ENCODE data around the gene PRR12.

The PRR12 gene, protein sequence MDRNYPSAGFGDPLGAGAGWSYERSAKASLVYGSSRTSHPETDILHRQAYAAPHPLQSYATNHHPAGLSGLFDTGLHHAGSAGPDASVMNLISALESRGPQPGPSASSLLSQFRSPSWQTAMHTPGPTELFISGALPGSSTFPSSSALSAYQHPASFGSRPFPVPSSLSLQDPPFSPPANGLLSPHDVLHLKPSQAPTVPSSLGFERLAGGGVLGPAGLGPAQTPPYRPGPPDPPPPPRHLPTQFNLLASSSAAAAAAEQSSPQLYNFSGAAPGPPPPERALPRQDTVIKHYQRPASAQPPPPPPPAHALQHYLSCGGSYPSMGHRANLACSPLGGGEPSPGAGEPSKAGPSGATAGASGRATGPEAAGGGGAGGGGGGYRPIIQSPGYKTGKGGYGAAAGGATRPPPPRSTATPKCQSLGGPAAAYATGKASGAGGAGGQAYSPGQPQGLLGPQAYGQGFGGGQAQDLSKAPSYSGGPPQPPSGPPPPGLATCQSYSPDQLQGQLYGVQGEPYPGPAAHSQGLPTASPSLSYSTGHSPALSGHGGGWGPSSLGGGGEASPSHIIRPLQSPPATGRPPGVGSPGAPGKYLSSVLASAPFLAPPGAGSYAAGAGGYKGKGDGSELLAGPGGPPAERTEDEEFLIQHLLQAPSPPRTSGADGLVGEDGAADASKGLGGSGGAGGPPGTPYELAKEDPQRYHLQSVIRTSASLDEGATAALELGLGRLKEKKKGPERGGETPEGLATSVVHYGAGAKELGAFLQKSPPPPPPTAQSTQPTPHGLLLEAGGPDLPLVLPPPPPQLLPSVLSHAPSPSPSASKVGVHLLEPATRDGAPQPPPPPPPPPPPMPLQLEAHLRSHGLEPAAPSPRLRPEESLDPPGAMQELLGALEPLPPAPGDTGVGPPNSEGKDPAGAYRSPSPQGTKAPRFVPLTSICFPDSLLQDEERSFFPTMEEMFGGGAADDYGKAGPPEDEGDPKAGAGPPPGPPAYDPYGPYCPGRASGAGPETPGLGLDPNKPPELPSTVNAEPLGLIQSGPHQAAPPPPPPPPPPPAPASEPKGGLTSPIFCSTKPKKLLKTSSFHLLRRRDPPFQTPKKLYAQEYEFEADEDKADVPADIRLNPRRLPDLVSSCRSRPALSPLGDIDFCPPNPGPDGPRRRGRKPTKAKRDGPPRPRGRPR (N-terminal part only)

DNA sequence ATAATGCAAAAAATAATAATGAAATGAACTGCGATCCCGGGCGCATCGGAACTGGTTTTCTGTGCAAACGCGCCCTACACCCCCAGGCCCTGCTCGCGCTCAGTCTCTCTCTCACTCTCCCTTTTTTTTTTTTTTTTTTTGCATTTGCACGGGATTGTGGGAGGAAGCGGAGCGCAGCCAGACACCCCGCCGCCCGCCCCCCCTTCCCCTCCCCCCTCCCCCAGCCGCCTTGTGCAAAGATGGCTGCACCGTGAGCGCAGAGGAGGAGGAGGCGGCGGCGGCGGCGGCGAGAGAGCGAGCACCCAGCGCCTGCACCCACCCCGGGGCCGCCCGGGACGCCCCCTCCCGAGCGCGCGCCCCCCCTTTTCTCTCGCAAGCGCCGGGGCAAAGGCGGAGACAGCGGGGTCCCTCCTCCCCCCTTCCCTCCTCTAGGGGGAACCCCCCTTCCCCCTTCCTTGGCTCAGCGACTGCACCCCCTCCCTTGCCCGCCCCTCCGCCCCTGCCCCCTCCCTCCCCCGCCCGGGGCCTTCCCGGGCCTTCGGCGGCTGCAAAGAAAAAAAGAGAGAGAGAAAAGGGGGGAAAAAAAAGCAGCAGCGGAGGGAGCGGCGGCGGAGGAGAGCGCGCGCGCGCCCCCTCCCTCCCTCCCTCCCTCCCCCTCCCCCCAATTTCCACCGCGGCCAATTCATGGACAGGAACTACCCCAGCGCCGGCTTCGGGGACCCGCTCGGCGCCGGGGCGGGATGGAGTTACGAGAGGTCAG lies at the start of gene PRR12:
TSS of gene PRR12 (plus strand) at position 212 of the 760 bp plus-strand sequence. CDS start at position 685, 473 bp downstream.
- H3K4me3 ChIP-seq (ENCODE audit: low read depth, low read length), result peak within 1 kb of the TSS; percentile 92
- TF ChIP-seq, protein P1, sequence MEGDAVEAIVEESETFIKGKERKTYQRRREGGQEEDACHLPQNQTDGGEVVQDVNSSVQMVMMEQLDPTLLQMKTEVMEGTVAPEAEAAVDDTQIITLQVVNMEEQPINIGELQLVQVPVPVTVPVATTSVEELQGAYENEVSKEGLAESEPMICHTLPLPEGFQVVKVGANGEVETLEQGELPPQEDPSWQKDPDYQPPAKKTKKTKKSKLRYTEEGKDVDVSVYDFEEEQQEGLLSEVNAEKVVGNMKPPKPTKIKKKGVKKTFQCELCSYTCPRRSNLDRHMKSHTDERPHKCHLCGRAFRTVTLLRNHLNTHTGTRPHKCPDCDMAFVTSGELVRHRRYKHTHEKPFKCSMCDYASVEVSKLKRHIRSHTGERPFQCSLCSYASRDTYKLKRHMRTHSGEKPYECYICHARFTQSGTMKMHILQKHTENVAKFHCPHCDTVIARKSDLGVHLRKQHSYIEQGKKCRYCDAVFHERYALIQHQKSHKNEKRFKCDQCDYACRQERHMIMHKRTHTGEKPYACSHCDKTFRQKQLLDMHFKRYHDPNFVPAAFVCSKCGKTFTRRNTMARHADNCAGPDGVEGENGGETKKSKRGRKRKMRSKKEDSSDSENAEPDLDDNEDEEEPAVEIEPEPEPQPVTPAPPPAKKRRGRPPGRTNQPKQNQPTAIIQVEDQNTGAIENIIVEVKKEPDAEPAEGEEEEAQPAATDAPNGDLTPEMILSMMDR (IDR thresholded peaks at IDR 0.05; ENCODE audit: borderline replicate concordance, insufficient read depth, low read depth, low read length), result no peak

DNA sequence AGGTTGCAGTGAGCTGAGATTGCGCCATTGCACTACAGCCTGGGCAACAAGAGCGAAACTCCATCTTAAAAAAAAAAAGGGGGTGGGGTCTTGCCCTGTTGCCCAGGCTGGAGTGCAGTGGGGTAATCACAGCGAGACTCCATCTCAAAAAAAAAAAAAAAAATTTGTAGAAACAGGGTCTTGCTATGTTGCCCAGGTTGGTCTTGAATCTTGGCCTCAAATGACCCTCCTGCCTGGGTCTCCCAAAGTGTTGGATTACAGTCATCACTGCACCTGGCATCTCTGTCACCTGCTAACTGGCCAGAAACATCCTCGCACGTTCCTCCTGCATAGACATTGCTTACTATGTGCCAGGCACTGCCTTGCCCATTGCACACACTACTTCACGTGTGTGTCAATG lies 49.1 kb upstream of the PRR12 start:
- H3K4me3 ChIP-seq (ENCODE audit: low read depth, low read length), result no peak overlapping the region
- TF ChIP-seq, protein P1 (IDR thresholded peaks at IDR 0.05; ENCODE audit: borderline replicate concordance, insufficient read depth, low read depth, low read length), result no peak

DNA sequence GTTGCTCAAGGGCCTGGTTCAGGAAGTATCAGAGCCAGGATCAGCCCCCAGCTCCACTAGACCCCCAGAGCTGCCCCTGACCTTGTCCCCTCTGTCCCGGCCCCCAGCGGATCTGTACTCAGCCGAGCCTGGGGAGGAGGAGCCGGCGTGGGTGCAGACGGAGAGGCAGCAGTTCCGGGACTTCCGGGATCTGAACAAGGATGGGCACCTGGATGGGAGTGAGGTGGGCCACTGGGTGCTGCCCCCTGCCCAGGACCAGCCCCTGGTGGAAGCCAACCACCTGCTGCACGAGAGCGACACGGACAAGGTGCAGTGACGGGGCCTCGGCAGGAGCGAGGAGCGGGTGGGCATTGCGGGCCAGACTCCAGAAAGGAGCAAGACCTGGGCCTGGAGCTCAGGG lies 48.5 kb upstream of the PRR12 start:
- TF ChIP-seq, protein P1 (IDR thresholded peaks at IDR 0.05; ENCODE audit: borderline replicate concordance, insufficient read depth, low read depth, low read length), result no peak
- H3K4me3 ChIP-seq (ENCODE audit: low read depth, low read length), result no peak overlapping the region

DNA sequence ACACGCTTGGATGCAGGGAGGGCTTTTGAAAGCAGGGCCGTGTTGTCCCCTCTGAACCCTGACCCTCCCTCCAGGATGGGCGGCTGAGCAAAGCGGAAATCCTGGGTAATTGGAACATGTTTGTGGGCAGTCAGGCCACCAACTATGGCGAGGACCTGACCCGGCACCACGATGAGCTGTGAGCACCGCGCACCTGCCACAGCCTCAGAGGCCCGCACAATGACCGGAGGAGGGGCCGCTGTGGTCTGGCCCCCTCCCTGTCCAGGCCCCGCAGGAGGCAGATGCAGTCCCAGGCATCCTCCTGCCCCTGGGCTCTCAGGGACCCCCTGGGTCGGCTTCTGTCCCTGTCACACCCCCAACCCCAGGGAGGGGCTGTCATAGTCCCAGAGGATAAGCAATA lies 48.0 kb upstream of the PRR12 start:
- H3K4me3 ChIP-seq (ENCODE audit: low read depth, low read length), result no peak overlapping the region
- TF ChIP-seq, protein P1 (IDR thresholded peaks at IDR 0.05; ENCODE audit: borderline replicate concordance, insufficient read depth, low read depth, low read length), result no peak

DNA sequence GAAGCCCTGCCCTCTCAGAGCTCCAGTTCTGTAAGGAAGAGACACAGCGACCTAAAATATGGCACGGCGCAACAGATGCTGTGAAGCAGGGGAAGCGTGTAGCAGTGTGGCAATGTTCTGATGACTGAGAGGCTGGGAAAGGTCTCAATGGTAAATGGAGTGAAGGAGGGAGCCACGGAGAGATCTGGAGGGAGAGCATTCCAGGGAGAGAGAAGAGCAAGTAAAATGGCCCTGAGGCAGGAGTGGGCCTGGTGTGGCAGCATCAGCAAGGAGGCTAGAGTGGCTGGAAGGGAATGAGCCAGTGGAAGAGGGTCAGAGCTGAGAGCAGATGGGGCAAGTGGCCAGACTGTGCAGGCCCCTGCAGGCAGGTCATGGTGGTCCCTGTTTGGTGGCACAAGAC lies 46.8 kb upstream of the PRR12 start:
- TF ChIP-seq, protein P1 (IDR thresholded peaks at IDR 0.05; ENCODE audit: borderline replicate concordance, insufficient read depth, low read depth, low read length), result no peak
- no peak overlapping the region for H3K4me3 ChIP-seq (ENCODE audit: low read depth, low read length)

DNA sequence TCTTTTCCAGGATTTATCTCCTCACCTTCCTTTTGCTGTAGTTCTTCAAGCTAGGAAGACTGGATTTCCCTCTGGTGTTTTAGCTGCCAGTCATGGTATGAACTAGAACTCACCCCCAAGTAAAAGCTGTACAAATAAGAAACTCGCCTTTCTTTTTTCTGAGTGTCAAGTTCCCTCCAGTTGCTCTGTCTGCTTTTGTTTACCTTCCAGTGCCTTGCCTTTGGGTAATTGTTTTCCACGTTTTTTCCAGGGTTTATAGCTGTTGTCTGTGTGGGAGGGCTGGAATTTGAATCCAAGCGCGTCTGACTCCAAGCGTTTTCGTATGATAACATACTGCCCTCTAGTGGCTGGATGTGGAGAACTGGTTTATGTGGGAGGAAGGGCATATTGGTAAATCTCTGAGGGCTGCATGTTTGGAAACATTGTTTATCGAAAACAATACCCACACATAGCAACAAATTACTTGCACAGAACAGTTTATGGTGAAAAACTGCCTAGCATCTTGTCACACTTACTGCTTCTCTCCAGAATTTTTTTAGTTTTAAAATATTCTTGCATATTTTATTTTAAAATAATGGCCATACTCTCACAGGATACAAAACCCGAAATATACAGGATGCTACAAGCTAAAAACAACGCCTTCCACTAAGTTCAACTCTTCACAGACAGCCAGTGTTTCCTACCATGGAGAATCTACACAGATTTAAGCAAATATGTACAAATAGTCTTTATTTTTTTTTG lies 44.0 kb upstream of the PRR12 start:
- TF ChIP-seq, protein P1 (IDR thresholded peaks at IDR 0.05; ENCODE audit: borderline replicate concordance, insufficient read depth, low read depth, low read length), result peak; percentile 65
- no peak overlapping the region for H3K4me3 ChIP-seq (ENCODE audit: low read depth, low read length)
